Adipocyte (in vitro differentiated cells): Measurements from ENCODE around the gene C11orf58.
A peak's percentile ranks its signal among the peaks of the same experiment; 100 is the strongest.

Experiments used
- DNase-seq: peaks from one replicate; pipeline ENCODE4 v3.0.0-alpha.2; 2015; ENCODE audit warnings: low read depth
- H3K27me3 ChIP-seq: replicated peaks from 2 replicates; pipeline ENCODE4 v1.7.0; 2013; ENCODE audit warnings: mild to moderate bottlenecking, low read length, moderate library complexity; ENCODE audit not compliant: control insufficient read depth, insufficient read depth
- H3K36me3 ChIP-seq: 2 replicates; pipeline ENCODE4 v1.7.0; 2013; ENCODE audit warnings: low read length, mild to moderate bottlenecking, moderate library complexity; ENCODE audit not compliant: control insufficient read depth, insufficient read depth, severe bottlenecking
- H3K4me1 ChIP-seq: 2 replicates; pipeline ENCODE4 v1.7.0; 2013; ENCODE audit warnings: mild to moderate bottlenecking, low read length, moderate library complexity; ENCODE audit not compliant: control insufficient read depth, insufficient read depth
- H3K4me3 ChIP-seq: 2 replicates; pipeline ENCODE4 v1.7.0; 2013; ENCODE audit warnings: mild to moderate bottlenecking, low read length, moderate library complexity
- H3K9ac ChIP-seq: 2 replicates; pipeline ENCODE4 v1.7.0; 2013; ENCODE audit warnings: mild to moderate bottlenecking, low read length, moderate library complexity
- H3K9me3 ChIP-seq: 2 replicates; pipeline ENCODE4 v1.7.0; 2013; ENCODE audit warnings: mild to moderate bottlenecking, low read length, moderate library complexity; ENCODE audit not compliant: control insufficient read depth

Gene C11orf58

GRCh38 chr11:16787035-16787742 is 48.7 kb downstream of the C11orf58 start:
- Histone ChIP-seq H3K9ac (peak overlapping the region; percentile 57), H3K36me3 (no peaks in the 10 kb centered on the region), H3K4me1 (peaks cover 68% of the 10 kb centered on the region), H3K4me3 (no peak overlapping the region), H3K9me3 (no peaks in the 10 kb centered on the region), H3K27me3 (no peaks in the 10 kb centered on the region)
- no peak for DNase-seq

- Histone ChIP-seq H3K4me1 (peaks cover 80% of the 10 kb centered on the region), H3K27me3 (no peaks in the 10 kb centered on the region), H3K4me3 (peak overlapping the region; percentile 17), H3K9ac (peak overlapping the region; percentile 57), H3K36me3 (no peaks in the 10 kb centered on the region), H3K9me3 (no peaks in the 10 kb centered on the region)
- DNase-seq, result peak; percentile 79
Observed at GRCh38 chr11:16788141-16789062, 50.0 kb downstream of the C11orf58 start.

- peak overlapping the region; percentile 57 for H3K9ac ChIP-seq
- H3K4me1 ChIP-seq, result peaks cover 85% of the 10 kb centered on the region
- no peaks in the 10 kb centered on the region for H3K27me3 ChIP-seq
- no peaks in the 10 kb centered on the region for H3K36me3 ChIP-seq
- H3K9me3 ChIP-seq, result no peaks in the 10 kb centered on the region
- no peak overlapping the region for H3K4me3 ChIP-seq
- no peak for DNase-seq
Observed at GRCh38 chr11:16789063-16789420, 50.6 kb downstream of the C11orf58 start.

- no peaks in the 10 kb centered on the region for H3K36me3 ChIP-seq
- no peak overlapping the region for H3K4me3 ChIP-seq
- DNase-seq, result no peak
- H3K9me3 ChIP-seq, result no peaks in the 10 kb centered on the region
- H3K9ac ChIP-seq, result no peak overlapping the region
- peaks cover 80% of the 10 kb centered on the region for H3K4me1 ChIP-seq
- no peaks in the 10 kb centered on the region for H3K27me3 ChIP-seq
Observed at GRCh38 chr11:16789560-16790485, 51.4 kb downstream of the C11orf58 start.

GRCh38 chr11:16790486-16791190 is 52.2 kb downstream of the C11orf58 start:
- Histone ChIP-seq H3K4me3 (no peak overlapping the region), H3K9ac (peak overlapping the region; percentile 57), H3K36me3 (no peaks in the 10 kb centered on the region), H3K9me3 (no peaks in the 10 kb centered on the region), H3K27me3 (no peaks in the 10 kb centered on the region), H3K4me1 (peaks cover 72% of the 10 kb centered on the region)
- no peak for DNase-seq

- DNase-seq, result peak; percentile 94
- no peaks in the 10 kb centered on the region for H3K36me3 ChIP-seq
- H3K4me3 ChIP-seq, result peak overlapping the region; percentile 65
- H3K4me1 ChIP-seq, result peaks cover 69% of the 10 kb centered on the region
- peak overlapping the region; percentile 60 for H3K9ac ChIP-seq
- no peaks in the 10 kb centered on the region for H3K27me3 ChIP-seq
- no peaks in the 10 kb centered on the region for H3K9me3 ChIP-seq
Observed at GRCh38 chr11:16791191-16791961, 52.9 kb downstream of the C11orf58 start.

GRCh38 chr11:16792426-16792825 is 54.0 kb downstream of the C11orf58 start:
- Histone ChIP-seq H3K27me3 (no peaks in the 10 kb centered on the region), H3K4me3 (no peak overlapping the region), H3K9ac (no peak overlapping the region), H3K9me3 (no peaks in the 10 kb centered on the region), H3K4me1 (peaks cover 59% of the 10 kb centered on the region), H3K36me3 (no peaks in the 10 kb centered on the region)
- DNase-seq, result no peak

- DNase-seq, result no peak
- Histone ChIP-seq H3K27me3 (no peaks in the 10 kb centered on the region), H3K36me3 (no peaks in the 10 kb centered on the region)
Observed at GRCh38 chr11:16793009-16793408, 54.6 kb downstream of the C11orf58 start.

GRCh38 chr11:16793511-16793910 is 55.1 kb downstream of the C11orf58 start:
- no peak for DNase-seq
- H3K36me3 ChIP-seq, result no peaks in the 10 kb centered on the region
- no peak overlapping the region for H3K4me3 ChIP-seq
- H3K9ac ChIP-seq, result no peak overlapping the region
- H3K27me3 ChIP-seq, result no peaks in the 10 kb centered on the region
- no peaks in the 10 kb centered on the region for H3K9me3 ChIP-seq
- peaks cover 48% of the 10 kb centered on the region for H3K4me1 ChIP-seq

More at GRCh38 chr11:16793009-16793408, 54.6 kb downstream of the C11orf58 start:
- H3K4me3 ChIP-seq, result no peak overlapping the region
- H3K9me3 ChIP-seq, result no peaks in the 10 kb centered on the region
- H3K4me1 ChIP-seq, result peaks cover 53% of the 10 kb centered on the region
- H3K9ac ChIP-seq, result no peak overlapping the region
